Hepatocyte (in vitro differentiated cells): ENCODE results near the gene TPRA1.

ENCODE experiments used
- CTCF ChIP-seq: fragments of 200-600 bp; sonication (generic); IDR thresholded peaks from 2 replicates; pipeline ENCODE4 v1.5.1; 2016; ENCODE audit warnings: antibody characterized with exemption, mild to moderate bottlenecking; ENCODE audit not compliant: poor library complexity
- EZH2 ChIP-seq: fragments of 200-600 bp; sonication (generic); IDR thresholded peaks from 2 replicates; pipeline ENCODE4 v1.6.1; 2016; ENCODE audit warnings: antibody characterized with exemption, mild to moderate bottlenecking, borderline replicate concordance

- no peak for TF ChIP-seq CTCF
- no peak for TF ChIP-seq EZH2
Measured at GRCh38 chr3:127539366-127540060, 51.0 kb downstream of the TPRA1 start.
